ENCODE results near the gene FMNL2.

Gene FMNL2

GRCh38 chr2:152555048-152555447 lies 220.1 kb downstream of the FMNL2 start:
- no peaks in the 10 kb centered on the region for H3K9me3 ChIP-seq (ENCODE audit: control insufficient read depth, low read length)
- H3K27me3 ChIP-seq (ENCODE audit: control insufficient read depth in 1 of 2, insufficient read depth in 1 of 2, low read length in 2 of 2), result no peaks in the 10 kb centered on the region
- no peak overlapping the region for H4K91ac ChIP-seq (ENCODE audit: low read length)
- H3K4me1 ChIP-seq (ENCODE audit: control insufficient read depth, insufficient read depth, low read depth, low read length), result peaks cover 3% of the 10 kb centered on the region
- H2BK15ac ChIP-seq (ENCODE audit: low read depth, poor library complexity, severe bottlenecking), result no peak overlapping the region
- H3K4ac ChIP-seq (ENCODE audit: low read depth in 1 of 2, low read length in 2 of 2), result no peak overlapping the region
- H4K8ac ChIP-seq (ENCODE audit: low read length), result no peak overlapping the region
- H3K27ac ChIP-seq (ENCODE audit: low read length, poor library complexity, severe bottlenecking), result no peak overlapping the region
- no peak overlapping the region for H2BK5ac ChIP-seq (ENCODE audit: low read depth, low read length, poor library complexity, severe bottlenecking)
- H2BK12ac ChIP-seq (ENCODE audit: low read length in 2 of 2), result no peak overlapping the region
- H2AK5ac ChIP-seq (ENCODE audit: low read length, severe bottlenecking), result no peak overlapping the region
- H3K18ac ChIP-seq (ENCODE audit: low read depth in 1 of 2, low read length in 2 of 2), result no peak overlapping the region
- no peak overlapping the region for H3K23ac ChIP-seq (ENCODE audit: low read length in 2 of 2)
- WGBS, result no CpG with 5 or more reads among the region's 2 CpGs
- no peak for DNase-seq
- H2AFZ ChIP-seq (ENCODE audit: low read depth, low read length), result no peak overlapping the region
- H3K4me2 ChIP-seq (ENCODE audit: low read length, poor library complexity, severe bottlenecking), result no peak overlapping the region
- H3K79me1 ChIP-seq (replicated peaks; ENCODE audit: low read length, poor library complexity, severe bottlenecking), result peaks cover 20% of the 10 kb centered on the region
- H3K4me3 ChIP-seq (ENCODE audit: insufficient read depth in 1 of 2, low read depth in 1 of 2, low read length in 2 of 2), result no peak overlapping the region
- H3K14ac ChIP-seq (ENCODE audit: low read length in 2 of 2), result no peak overlapping the region
- H3K36me3 ChIP-seq (ENCODE audit: control insufficient read depth in 1 of 2, insufficient read depth in 2 of 2, low read depth in 1 of 2, low read length in 2 of 2), result peaks cover 0 to 34% of the 10 kb centered on the region in 2 experiments
- H2BK120ac ChIP-seq (ENCODE audit: low read depth, low read length), result no peak overlapping the region
- H3K9ac ChIP-seq (ENCODE audit: low read length), result no peak overlapping the region

GRCh38 chr2:152556506-152556905 lies 221.5 kb downstream of the FMNL2 start:
- Histone ChIP-seq H4K91ac (ENCODE audit: low read length) (no peak overlapping the region), H3K9me3 (ENCODE audit: control insufficient read depth, low read length) (no peaks in the 10 kb centered on the region), H3K27me3 (ENCODE audit: control insufficient read depth in 1 of 2, insufficient read depth in 1 of 2, low read length in 2 of 2) (no peaks in the 10 kb centered on the region), H3K23ac (ENCODE audit: low read length in 2 of 2) (no peak overlapping the region), H2AK5ac (ENCODE audit: low read length, severe bottlenecking) (no peak overlapping the region), H2BK120ac (ENCODE audit: low read depth, low read length) (no peak overlapping the region), H3K4me2 (ENCODE audit: low read length, poor library complexity, severe bottlenecking) (no peak overlapping the region), H2BK5ac (ENCODE audit: low read depth, low read length, poor library complexity, severe bottlenecking) (no peak overlapping the region), H3K9ac (ENCODE audit: low read length) (no peak overlapping the region), H3K27ac (ENCODE audit: low read length, poor library complexity, severe bottlenecking) (no peak overlapping the region), H3K4ac (ENCODE audit: low read depth in 1 of 2, low read length in 2 of 2) (no peak overlapping the region), H3K4me3 (ENCODE audit: insufficient read depth in 1 of 2, low read depth in 1 of 2, low read length in 2 of 2) (no peak overlapping the region), H2BK12ac (ENCODE audit: low read length in 2 of 2) (no peak overlapping the region), H2BK15ac (ENCODE audit: low read depth, poor library complexity, severe bottlenecking) (no peak overlapping the region), H2AFZ (ENCODE audit: low read depth, low read length) (no peak overlapping the region), H4K8ac (ENCODE audit: low read length) (no peak overlapping the region), H3K36me3 (ENCODE audit: control insufficient read depth in 1 of 2, insufficient read depth in 2 of 2, low read depth in 1 of 2, low read length in 2 of 2) (peaks cover 3 to 32% of the 10 kb centered on the region in 2 experiments), H3K79me1 (replicated peaks; ENCODE audit: low read length, poor library complexity, severe bottlenecking) (peaks cover 18% of the 10 kb centered on the region), H3K14ac (ENCODE audit: low read length in 2 of 2) (no peak overlapping the region), H3K4me1 (ENCODE audit: control insufficient read depth, insufficient read depth, low read depth, low read length) (peaks cover 5% of the 10 kb centered on the region), H3K18ac (ENCODE audit: low read depth in 1 of 2, low read length in 2 of 2) (no peak overlapping the region)
- WGBS, result 100% methylated on average over 4 of the region's 5 CpGs
- no peak for DNase-seq

DNA sequence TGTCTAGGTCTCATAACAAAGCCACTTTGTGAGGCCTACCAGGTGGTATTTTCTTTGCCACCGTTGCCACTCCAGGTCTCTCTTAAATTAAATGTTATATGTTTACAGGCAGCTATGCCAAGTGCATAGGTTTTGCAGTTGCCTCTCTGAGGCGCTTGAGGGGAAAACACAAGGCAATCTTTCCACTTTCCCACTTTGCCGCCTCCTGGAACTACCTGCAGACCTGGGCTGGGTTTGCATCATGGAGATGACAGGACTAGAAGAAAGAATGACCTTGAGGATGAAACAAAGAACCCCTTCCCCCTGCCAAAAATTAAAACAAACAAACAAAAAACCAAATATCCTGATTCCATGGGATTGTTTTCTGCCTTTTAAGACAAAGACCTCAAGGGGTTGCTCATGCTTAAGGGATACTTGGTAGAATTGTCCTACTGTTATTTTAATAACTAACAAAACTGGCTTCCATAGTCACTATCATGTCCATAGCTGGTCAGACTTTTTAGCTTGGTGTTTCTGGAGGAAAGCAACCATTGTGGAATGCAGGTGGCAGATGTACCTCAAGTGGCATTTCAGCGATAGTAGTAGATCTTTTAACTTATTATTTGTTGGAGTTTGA lies 222.4 kb downstream of the FMNL2 start:
- H3K23ac ChIP-seq (ENCODE audit: low read length in 2 of 2), result no peak overlapping the region

DNA sequence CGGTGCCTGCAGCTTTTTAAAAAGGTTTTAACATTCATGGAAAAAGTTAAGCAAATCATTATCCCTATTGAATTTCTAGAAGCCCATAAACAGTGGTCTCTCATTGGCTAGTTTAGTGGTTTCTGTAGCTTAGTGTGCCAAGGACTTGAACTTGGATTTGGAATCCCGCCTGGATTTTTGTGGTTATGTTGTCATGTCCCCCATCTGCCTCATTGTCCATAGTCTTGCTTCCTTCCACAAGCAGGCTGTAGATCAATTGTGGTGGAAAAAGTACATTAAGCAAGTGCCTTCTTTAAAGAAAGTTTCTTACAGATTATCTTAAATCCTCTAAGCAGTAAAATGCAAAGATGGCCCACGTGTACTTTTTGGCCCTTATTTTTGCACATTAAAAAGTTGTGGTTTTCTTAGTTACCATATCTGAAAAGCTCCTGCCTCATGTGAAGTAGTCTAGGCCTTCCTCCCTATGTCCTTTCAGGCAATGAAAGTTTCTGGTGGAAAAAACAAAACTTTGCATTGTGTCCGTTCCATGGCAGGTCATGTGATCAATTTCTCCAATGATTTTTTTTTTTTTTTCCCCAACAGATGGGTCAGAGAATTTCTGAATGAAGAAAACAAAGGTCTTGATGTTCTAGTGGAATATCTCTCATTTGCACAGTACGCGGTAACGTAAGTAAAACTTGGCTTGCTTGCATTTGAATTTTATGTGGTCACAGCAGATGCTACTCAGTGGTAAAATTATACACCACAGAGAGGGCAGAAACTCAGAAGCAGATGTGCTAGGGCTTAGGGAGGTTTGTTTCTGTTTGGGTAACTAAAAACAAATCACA lies 223.4 kb downstream of the FMNL2 start:
- Histone ChIP-seq H3K4me3 (ENCODE audit: insufficient read depth in 1 of 2, low read depth in 1 of 2, low read length in 2 of 2) (no peak overlapping the region), H2BK120ac (ENCODE audit: low read depth, low read length) (no peak overlapping the region), H3K9ac (ENCODE audit: low read length) (peak overlapping the region; percentile 9), H2BK15ac (ENCODE audit: low read depth, poor library complexity, severe bottlenecking) (no peak overlapping the region), H3K27ac (ENCODE audit: low read length, poor library complexity, severe bottlenecking) (no peak overlapping the region), H3K4me1 (ENCODE audit: control insufficient read depth, insufficient read depth, low read depth, low read length) (peaks cover 5% of the 10 kb centered on the region), H3K23ac (ENCODE audit: low read length in 2 of 2) (no peak overlapping the region), H3K36me3 (ENCODE audit: control insufficient read depth in 1 of 2, insufficient read depth in 2 of 2, low read depth in 1 of 2, low read length in 2 of 2) (peaks cover 3 to 38% of the 10 kb centered on the region in 2 experiments), H3K79me1 (replicated peaks; ENCODE audit: low read length, poor library complexity, severe bottlenecking) (peaks cover 15% of the 10 kb centered on the region), H3K9me3 (ENCODE audit: control insufficient read depth, low read length) (no peaks in the 10 kb centered on the region), H3K27me3 (ENCODE audit: control insufficient read depth in 1 of 2, insufficient read depth in 1 of 2, low read length in 2 of 2) (no peaks in the 10 kb centered on the region), H3K18ac (ENCODE audit: low read depth in 1 of 2, low read length in 2 of 2) (no peak overlapping the region), H3K4ac (ENCODE audit: low read depth in 1 of 2, low read length in 2 of 2) (no peak overlapping the region), H4K8ac (ENCODE audit: low read length) (no peak overlapping the region), H2AK5ac (ENCODE audit: low read length, severe bottlenecking) (no peak overlapping the region), H2BK5ac (ENCODE audit: low read depth, low read length, poor library complexity, severe bottlenecking) (no peak overlapping the region), H3K14ac (ENCODE audit: low read length in 2 of 2) (no peak overlapping the region), H2BK12ac (ENCODE audit: low read length in 2 of 2) (no peak overlapping the region), H3K4me2 (ENCODE audit: low read length, poor library complexity, severe bottlenecking) (no peak overlapping the region), H4K91ac (ENCODE audit: low read length) (no peak overlapping the region), H2AFZ (ENCODE audit: low read depth, low read length) (no peak overlapping the region)
- 94% methylated on average over 5 of the region's 7 CpGs for whole genome bisulfite sequencing
- peak; percentile 76 for DNase-seq

More for the DNA sequence above, 222.4 kb downstream of the FMNL2 start:
- no peak overlapping the region for H2BK5ac ChIP-seq (ENCODE audit: low read depth, low read length, poor library complexity, severe bottlenecking)
- H3K18ac ChIP-seq (ENCODE audit: low read depth in 1 of 2, low read length in 2 of 2), result no peak overlapping the region
- no peaks in the 10 kb centered on the region for H3K9me3 ChIP-seq (ENCODE audit: control insufficient read depth, low read length)
- H3K9ac ChIP-seq (ENCODE audit: low read length), result no peak overlapping the region
- peaks cover 5% of the 10 kb centered on the region for H3K4me1 ChIP-seq (ENCODE audit: control insufficient read depth, insufficient read depth, low read depth, low read length)
- H2AK5ac ChIP-seq (ENCODE audit: low read length, severe bottlenecking), result no peak overlapping the region
- WGBS, result 98% methylated on average over 4 of the region's 4 CpGs
- H2BK15ac ChIP-seq (ENCODE audit: low read depth, poor library complexity, severe bottlenecking), result no peak overlapping the region
- H4K91ac ChIP-seq (ENCODE audit: low read length), result no peak overlapping the region
- no peak overlapping the region for H4K8ac ChIP-seq (ENCODE audit: low read length)
- no peak for DNase-seq
- H3K14ac ChIP-seq (ENCODE audit: low read length in 2 of 2), result no peak overlapping the region
- H3K27ac ChIP-seq (ENCODE audit: low read length, poor library complexity, severe bottlenecking), result no peak overlapping the region
- H2AFZ ChIP-seq (ENCODE audit: low read depth, low read length), result no peak overlapping the region
- H3K36me3 ChIP-seq (ENCODE audit: control insufficient read depth in 1 of 2, insufficient read depth in 2 of 2, low read depth in 1 of 2, low read length in 2 of 2), result peaks cover 3 to 36% of the 10 kb centered on the region in 2 experiments
- H3K4me3 ChIP-seq (ENCODE audit: insufficient read depth in 1 of 2, low read depth in 1 of 2, low read length in 2 of 2), result no peak overlapping the region
- no peaks in the 10 kb centered on the region for H3K27me3 ChIP-seq (ENCODE audit: control insufficient read depth in 1 of 2, insufficient read depth in 1 of 2, low read length in 2 of 2)
- no peak overlapping the region for H3K4ac ChIP-seq (ENCODE audit: low read depth in 1 of 2, low read length in 2 of 2)
- H3K4me2 ChIP-seq (ENCODE audit: low read length, poor library complexity, severe bottlenecking), result no peak overlapping the region
- no peak overlapping the region for H2BK12ac ChIP-seq (ENCODE audit: low read length in 2 of 2)
- no peak overlapping the region for H2BK120ac ChIP-seq (ENCODE audit: low read depth, low read length)
- peaks cover 17% of the 10 kb centered on the region for H3K79me1 ChIP-seq (replicated peaks; ENCODE audit: low read length, poor library complexity, severe bottlenecking)

Measured in mesenchymal stem cell (in vitro differentiated cells and primary cell).